ACHN (cell line): ENCODE results near the gene TMEM174.
"Not testable (repeated sequence)": the region's sequence is repeated elsewhere in the genome, so short reads cannot be mapped to it uniquely, and the experiment has no call there.

ENCODE experiments used
- DNase-seq: peaks from one replicate; pipeline ENCODE4 v3.0.0-alpha.2; 2015
- in situ Hi-C: cut with HindIII; loops from 2 replicates; pipeline ENCODE4 v1.10.0; 2017; ENCODE audit warnings: low sequenced_read_pairs, low pct_ligation_motif_present, low pct_unique_long_range_greater_than_20kb

Gene TMEM174

GRCh38 chr5:73183481-73183891 is 10.5 kb downstream of the TMEM174 start:
- in situ Hi-C loops, result no loop called here
- DNase-seq, result no peak

DNA sequence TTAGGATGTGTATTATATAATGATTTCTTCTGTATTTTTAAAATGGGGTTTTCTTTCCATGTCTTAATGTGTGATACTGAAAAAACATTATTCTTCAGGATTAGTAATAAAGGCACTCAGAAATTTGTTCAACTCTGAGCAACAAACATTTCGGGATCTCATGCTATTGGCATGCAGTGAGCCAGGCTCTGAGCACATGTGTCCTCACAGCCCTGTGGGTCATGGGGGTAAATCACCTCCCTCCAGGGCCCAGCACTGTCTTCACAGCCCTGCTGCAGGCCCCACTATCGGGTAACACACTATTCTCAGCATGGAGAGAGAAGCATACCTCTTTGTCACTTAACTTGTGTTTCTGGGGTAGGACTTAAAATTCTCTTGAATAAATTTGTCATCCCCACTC is 14.0 kb downstream of the TMEM174 start:
- DNase-seq, result no peak
- in situ Hi-C loops, result no loop called here

DNA sequence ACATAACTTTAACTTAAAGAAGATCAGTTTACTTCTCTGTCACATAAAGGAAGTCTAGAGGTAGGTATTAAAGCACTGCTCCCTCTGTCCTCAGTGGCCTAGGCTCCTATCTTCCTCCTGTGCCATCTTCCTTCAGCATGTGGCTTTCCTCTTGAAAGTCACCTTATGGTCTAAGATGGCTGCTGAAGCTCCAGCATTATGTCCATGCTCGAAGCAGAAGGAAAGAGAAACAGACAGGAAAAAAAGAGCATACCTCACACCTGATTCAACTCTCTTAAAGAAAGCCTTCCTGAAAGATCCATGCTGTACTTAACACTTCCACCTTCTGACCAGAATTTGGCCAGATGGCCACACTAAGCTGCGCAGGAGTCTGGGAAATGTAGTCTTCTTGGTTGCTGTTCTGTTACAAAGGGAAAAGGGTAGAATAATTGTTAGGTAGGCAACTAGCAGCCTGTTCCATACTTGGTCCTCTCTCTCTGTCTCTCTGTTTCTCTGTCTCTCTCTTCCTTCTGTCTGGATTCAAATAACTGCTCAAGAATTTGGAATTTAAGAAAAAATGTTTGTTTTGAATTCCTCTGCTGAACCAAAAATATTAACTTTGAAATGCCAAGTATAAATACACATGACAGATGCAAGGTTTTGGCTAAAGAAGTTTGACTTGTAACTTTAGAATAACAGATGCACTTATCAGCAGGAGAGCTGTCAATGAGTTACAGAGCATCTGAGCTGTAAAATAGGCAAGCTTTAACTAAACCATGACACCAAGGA is 16.0 kb downstream of the TMEM174 start:
- in situ Hi-C loops, result no loop called here
- peak; percentile 63 for DNase-seq

DNA sequence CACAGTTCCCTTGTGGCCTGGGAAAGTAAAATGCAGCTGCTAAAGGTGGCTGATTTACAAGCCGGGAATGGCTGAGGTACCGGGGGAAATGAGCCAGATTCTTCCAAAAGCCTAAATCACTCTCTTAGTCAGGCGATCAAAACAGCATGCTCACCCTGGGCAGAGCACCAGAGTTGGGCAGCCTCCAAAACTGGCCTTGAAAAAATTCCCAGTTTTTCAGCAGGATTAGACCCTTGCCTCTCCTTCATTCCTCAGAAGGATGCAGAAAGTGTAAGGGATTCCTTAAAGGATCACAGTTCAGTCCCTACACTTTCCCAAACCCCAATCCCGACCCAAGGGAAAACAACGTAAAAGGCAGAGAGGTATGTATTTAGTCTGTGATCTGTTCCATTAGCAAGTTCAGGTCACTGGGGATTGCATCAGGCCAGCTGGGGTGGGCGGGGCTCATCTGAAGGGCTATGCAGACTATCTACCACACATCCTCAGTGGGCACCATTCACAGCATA is 16.9 kb downstream of the TMEM174 start:
- in situ Hi-C loops, result no loop called here

GRCh38 chr5:73192370-73192769 is 19.4 kb downstream of the TMEM174 start:
- in situ Hi-C loops, result no loop called here

More for the DNA sequence above, 16.9 kb downstream of the TMEM174 start:
- DNase-seq, result peak; percentile 42

DNA sequence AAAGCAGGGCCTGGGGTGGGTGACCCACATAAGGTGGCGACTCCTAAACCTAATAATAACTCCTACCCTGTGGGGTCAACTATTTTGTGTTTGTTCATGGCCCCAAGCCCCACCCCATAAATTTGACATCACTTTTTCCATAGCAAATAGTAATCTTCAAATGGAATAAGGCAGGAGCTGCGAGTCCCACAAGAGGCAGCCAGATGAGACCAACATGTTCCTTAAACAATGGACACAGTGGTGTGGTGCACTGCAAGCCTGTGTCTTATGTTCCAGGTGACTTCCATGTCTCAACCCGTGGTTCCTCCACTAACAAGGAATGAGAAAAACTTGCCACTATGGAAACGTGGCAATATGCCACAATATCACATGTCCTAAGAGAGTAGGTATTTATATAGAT is 20.6 kb downstream of the TMEM174 start:
- in situ Hi-C loops, result no loop called here
- DNase-seq, result no peak

More at GRCh38 chr5:73192370-73192769, 19.4 kb downstream of the TMEM174 start:
- DNase-seq, result no peak

- in situ Hi-C loops, result no loop called here
- no peak for DNase-seq
Observed at GRCh38 chr5:73196201-73196600, 23.2 kb downstream of the TMEM174 start.

DNA sequence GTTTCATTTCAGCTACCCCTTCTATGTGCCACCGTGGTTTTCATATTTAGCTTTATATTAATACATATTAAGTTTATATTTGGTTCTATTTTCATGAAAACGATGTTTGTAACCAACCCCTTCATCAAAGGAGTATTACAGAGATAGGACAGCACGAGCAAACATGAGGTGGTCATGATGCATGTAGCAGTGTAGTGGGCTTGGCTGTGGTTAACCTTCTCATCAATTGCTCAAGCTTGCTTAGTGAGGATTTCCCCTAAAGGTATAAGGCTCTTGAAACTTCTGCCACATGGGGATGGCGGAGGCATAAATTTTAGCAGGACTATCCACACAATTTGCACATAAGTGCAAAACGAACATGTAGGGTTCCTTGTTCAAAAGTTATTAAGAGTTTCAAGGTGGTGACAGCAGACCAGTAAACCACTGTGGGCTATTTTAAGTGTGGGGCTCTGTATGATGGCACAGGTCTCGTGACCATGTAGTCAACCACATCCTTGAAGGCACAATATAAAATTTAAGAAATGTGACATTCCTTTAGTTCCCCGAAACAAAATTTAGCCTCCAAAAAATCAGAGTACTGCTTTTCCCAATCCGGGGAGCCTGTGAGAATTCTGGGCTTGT is 24.8 kb downstream of the TMEM174 start:
- in situ Hi-C loops, result no loop called here
- DNase-seq, result no peak

DNA sequence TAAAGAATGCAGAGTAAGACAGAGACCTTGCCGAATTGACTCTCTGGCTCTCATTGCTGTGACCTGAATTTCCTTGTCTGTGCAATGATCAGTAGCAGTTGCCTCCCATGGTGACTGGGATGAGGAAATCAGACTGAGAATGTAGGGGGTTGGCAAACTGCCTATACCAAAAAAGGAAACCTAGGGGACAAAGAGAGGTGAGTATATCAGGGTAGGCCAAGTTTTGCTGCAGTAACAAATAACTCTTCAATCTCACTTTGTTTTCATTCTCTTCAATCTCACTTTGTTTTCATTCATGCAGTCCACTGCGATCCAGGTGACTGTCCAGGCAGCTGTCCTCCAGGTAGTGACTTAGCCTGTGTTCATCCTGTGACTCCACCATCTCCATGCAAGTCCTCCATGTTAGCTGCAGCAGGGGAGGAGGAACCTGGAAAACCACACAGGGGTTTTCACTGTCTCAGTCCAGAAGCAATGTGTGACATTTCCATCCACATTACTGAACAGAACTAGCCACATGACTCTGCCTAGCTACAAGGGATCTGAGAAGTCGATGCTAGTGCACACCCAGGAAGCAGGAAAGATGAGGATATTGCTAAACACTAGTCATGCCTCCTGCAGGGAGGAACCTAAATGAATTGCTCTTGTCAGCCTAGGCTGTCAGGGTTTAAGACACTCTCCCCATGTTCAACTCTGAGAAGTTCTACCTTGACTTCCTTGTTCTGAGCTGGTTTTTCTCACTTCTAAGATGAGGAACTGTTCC is 26.0 kb downstream of the TMEM174 start:
- in situ Hi-C loops, result no loop called here
- DNase-seq, result no peak

DNA sequence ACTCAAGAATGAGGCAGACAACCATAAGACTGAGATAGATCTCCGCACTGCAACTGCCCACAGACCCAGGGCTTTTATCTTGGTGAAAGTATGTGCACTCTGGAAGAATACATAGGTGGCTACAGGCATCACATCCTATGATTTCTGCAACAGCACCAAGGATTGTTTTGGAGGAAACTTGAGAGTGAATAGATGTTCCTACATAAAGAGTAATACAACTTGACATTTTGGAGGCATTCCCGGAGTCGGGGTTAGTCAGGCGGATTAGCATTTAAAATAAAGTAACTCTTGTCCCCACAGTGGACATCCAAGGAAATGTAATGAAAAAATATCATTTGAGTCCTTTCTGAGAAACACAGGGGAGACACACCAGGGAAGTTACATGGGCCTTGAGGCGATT is 26.7 kb downstream of the TMEM174 start:
- no peak for DNase-seq
- in situ Hi-C loops, result no loop called here

DNA sequence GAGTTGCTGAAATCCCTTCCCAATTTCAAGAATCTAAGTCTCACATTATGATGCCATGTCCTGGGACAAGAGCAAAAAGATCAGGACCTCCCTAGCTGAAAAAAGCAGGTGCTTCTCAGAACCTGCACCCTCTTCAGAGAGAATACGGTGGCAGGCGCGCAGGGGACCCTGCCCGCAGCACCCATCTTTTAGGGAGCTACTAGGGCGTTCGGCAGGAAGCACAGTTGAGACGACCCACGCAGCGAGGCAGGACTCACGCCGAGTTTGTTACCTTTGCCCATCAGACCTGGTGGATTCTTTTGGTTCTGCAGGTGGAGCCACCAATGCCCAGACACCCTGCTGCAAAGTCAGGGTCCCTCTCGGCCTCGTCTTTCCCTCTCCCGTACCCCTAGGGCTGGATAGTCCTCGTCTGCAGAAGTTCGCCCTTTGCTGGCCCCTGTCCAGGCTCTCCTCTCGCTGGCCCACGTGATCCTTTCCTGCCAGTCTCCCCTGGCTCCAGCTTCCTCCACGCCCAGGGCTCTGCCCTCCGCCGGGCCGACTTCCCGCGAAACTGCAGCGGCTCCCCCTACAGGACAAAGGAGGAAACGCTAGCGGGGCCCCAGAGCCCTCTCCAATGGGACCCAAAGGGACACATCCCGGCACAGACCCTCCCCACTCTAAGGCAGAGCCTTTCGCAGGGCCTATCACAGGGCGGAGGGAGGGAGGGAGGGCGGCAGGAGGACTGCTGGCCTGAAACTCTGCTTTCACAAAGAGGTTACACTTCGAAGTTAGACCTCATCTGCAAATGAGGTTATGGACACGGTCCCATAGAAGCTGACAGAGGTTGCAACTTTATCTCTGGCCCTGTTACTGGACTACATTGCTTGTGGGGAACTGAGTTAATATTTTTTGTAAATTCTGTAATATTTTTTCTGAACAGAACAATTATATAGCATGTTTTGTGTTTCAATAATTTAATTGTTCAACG is 28.8 kb downstream of the TMEM174 start:
- in situ Hi-C loops, result no loop called here
- DNase-seq, result peak; percentile 88

DNA sequence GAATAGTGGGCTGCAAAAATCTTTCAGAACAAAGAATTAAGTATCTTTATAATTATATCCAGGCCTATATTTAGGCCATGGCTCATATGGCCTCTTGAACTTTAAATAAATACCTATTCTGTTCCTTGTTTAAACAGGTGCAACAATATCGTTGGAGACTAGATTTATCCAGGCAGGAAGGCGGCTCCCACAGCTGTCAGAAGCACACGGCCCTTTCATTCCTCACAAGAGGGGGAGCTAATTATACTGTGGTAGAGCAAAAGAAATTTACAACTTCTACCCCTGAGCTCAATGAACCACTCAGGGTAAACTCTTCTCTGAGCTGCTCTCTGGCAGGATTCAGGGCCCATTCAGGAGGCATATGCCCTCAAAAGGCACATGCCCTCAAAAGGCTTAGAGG is 31.3 kb downstream of the TMEM174 start:
- DNase-seq, result no peak
- in situ Hi-C loops, result no loop called here

GRCh38 chr5:73204733-73205132 is 31.7 kb downstream of the TMEM174 start:
- in situ Hi-C loops, result no loop called here
- no peak for DNase-seq

GRCh38 chr5:73205305-73205704 is 32.3 kb downstream of the TMEM174 start:
- no peak for DNase-seq
- in situ Hi-C loops, result no loop called here

DNA sequence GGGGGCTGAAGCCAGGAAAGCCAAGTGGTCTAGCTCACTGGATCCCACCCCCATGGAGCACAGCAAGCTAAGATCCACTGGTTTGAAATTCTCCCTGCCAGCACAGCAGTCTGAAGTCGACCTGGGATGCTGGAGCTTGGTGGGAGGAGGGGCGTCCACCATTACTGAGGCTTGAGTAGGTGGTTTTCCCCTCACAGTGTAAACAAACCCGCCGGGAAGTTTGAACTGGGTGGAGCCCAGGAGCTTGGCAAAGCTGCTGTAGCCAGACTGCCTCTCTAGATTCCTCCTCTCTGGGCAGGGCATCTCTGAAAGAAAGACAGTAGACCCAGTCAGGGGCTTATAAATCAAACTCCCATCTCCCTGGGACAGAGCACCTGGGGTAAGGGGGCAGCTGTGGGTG is 34.2 kb downstream of the TMEM174 start:
- DNase-seq, in situ Hi-C loops: not testable (repeated sequence)

DNA sequence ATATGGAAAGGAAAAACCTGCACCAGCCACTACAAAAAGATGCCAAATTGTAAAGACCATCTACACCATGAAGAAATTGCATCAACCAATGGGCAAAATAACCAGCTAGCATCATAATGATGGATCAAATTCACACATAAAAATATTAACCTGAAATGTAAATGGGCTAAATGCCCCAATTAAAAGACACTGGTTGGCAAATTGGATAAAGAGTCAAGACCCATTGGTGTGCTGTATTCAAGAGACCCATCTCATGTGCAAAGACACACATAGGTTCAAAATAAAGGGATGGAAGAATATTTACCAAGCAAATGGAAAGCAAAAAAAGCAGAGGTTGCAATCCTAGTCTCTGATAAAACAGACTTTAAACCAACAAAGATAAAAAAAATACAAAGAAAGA is 36.1 kb downstream of the TMEM174 start:
- in situ Hi-C loops, DNase-seq: not testable (repeated sequence)

DNA sequence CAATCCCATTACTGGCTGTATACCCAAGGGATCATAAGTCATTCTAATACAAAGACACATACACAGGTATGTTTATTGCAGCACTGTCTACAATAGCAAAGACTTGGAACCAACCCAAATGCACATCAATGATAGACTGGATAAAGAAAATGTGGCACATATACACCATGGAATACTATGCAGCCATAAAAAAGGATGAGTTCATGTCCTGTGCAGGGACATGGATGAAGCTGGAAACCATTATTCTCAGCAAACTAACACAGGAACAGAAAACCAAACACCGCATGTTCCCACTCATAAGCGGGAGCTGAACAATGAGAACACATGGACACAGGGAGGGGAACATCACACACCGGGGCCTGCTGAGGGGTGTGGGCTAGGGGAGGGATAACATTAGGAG is 39.7 kb downstream of the TMEM174 start:
- in situ Hi-C loops, DNase-seq: not testable (repeated sequence)

GRCh38 chr5:73213566-73213998 is 40.6 kb downstream of the TMEM174 start:
- peak; percentile 68 for DNase-seq
- in situ Hi-C loops, result no loop called here
